Skeletal muscle cell (primary cell): Measurements from ENCODE around the gene RIMS3.

Experiments
- DNase-seq: peaks from one replicate; pipeline ENCODE4 v3.0.0-alpha.2; 2010; ENCODE audit warnings: low read depth
- H3K4me3 ChIP-seq: 2 replicates; pipeline ENCODE4 v1.5.1; 2011; ENCODE audit warnings: low read depth, mild to moderate bottlenecking, control low read depth, low read length, moderate library complexity

Gene RIMS3

GRCh38 chr1:40658751-40659648 is 6.5 kb downstream of the RIMS3 start:
- DNase-seq, result no peak
- H3K4me3 ChIP-seq, result no peak overlapping the region

- DNase-seq, result no peak
- H3K4me3 ChIP-seq, result no peak overlapping the region
Observed at GRCh38 chr1:40657046-40657445, 8.4 kb downstream of the RIMS3 start.

DNA sequence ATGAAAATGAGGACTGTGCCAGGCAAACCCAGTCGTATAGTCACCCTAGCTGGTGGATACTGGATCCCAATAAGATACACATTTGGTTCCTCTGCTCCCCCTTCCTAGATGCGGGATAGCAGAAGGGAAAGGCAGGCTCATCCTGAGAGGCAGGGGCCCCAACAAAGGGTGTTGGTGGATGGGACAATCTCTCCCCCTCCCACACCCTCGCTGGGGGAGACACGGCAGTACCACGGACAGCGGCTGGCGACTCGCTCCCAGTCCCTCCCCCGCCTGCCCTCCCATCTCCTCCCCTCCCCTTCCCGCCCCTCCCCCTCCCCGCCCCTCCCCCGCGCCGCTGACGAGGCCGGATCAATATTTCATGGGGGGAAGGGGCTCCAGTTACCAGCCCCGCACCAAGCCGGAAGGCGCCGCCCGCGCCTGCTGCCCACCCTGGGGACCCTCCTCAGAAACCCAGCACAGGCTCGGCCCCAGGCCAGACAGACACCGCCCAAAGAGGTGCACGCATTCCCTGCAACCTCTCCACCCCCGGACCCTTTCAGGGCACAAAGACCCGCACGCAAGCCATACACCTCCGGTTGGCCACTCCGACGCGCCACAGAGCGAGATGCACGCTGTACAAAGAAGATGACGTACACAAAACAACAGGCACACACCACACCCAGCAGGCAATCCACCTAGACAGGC is 11.5 kb downstream of the RIMS3 start:
- DNase-seq, result no peak
- no peak overlapping the region for H3K4me3 ChIP-seq

GRCh38 chr1:40652979-40653378 is 12.5 kb downstream of the RIMS3 start:
- H3K4me3 ChIP-seq, result no peak overlapping the region
- DNase-seq, result no peak

DNA sequence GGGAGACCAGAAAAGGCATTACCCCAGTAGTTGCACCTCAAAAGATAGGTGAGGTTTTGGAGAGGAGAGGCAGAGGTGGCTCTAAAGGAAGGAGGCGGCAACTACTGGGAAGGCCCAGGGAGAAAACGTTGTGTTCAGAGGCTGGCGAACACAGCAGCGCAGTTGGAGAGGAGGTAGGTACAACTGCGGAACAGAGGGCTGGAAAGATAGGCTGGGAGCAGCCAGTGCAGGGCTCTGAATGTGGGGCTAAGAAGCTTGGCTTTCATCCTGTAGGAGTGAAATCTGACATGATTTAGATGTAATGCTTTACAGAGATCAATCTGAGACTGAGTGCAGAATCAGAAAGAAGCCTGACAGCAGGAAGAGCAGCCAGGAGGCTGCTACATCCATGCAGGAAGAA is 13.0 kb downstream of the RIMS3 start:
- no peak overlapping the region for H3K4me3 ChIP-seq
- DNase-seq, result no peak

DNA sequence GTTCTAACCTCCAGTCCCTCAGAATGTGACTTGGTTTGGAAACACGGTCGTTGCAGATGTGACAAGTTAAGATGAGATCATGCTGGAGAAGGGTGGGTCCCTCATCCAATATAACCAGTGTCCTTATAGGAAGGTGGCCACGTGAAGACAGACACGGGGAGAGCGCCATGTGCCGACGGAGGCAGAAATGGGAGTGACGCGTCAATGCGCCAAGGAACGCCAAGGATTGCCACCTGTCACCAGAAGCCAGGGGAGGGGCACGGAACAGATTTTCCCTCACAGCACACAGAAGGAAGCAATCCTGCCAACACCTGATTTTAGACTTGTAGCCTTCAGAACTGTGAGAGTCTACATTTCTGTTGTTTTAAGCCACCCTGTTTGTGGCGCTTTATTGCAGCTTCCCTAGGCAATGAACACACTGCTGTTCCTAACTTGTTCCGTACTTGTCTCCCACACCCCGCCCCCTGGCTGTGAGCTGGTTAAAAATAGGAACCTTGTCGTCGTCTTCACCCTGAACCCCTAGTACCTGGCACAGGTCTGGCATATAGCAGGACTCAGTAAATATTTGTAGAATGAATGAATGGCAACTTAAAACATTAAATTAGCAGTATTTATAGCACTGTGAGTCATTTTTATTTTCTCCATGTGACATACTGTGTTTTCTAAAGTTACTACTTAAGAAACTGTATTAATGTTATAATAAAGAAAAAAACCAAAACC is 14.2 kb downstream of the RIMS3 start:
- no peak for DNase-seq
- H3K4me3 ChIP-seq, result no peak overlapping the region

DNA sequence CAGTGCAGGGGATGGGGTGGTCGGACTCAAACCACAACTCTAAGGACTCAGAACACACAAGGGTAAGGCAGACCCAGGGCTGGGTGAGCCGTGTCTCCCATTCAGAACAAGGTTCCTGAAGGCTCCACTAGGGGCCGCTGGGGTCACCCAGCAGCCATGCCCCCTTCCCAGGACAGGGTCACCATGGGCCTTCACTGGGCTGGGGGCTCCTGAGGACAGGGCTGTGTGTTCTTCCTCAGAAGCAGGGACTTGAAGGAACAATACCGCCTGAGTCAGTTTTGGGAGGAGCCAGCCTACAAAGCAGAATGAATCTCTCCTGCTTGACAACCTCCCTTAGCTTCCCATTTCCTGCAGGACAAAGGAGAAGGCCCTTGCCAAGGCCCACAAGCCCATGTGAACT is 15.4 kb downstream of the RIMS3 start:
- no peak for DNase-seq

DNA sequence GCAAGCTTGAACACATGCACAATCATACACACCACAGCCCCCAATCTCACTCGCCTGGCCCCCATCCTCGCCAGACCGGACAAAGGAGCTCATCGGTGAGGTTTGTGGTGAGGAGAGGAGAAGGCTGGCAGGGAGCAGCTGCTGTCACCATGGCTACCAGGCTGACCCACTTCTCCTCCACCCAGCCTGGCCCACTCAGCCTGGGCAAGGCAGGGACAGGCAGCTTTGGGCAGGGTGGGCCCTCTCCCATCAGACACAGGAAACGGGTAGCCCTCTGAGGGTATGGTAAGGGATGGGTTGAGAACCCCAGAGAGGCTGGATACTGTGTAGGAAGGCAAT is 15.9 kb downstream of the RIMS3 start:
- DNase-seq, result no peak
- no peak overlapping the region for H3K4me3 ChIP-seq

More for the DNA sequence above, 15.4 kb downstream of the RIMS3 start:
- H3K4me3 ChIP-seq, result no peak overlapping the region

- no peak for DNase-seq
- H3K4me3 ChIP-seq, result no peak overlapping the region
Observed at GRCh38 chr1:40648928-40649591, 16.4 kb downstream of the RIMS3 start.

GRCh38 chr1:40648200-40648599 is 17.3 kb downstream of the RIMS3 start:
- DNase-seq, result no peak
- H3K4me3 ChIP-seq, result no peak overlapping the region

DNA sequence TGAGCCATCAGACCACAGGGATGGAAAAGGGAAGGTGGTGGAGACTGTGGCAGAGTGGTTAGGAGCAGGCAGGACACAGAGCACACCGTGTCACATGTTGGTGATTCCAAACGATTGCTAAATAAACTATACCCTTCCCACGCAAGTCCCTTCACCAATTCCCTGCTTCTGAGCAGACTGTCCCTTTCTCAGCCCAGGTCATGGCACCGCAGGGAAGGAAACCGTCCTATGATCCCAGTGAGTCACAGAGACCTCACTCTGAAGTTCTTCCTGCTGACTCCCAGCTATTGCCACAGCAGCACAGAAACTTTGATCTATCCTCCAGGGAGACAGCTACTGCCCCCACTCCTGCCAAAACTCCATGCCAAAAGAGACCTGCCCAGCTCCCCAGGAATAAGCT is 19.2 kb downstream of the RIMS3 start:
- no peak overlapping the region for H3K4me3 ChIP-seq
- no peak for DNase-seq

DNA sequence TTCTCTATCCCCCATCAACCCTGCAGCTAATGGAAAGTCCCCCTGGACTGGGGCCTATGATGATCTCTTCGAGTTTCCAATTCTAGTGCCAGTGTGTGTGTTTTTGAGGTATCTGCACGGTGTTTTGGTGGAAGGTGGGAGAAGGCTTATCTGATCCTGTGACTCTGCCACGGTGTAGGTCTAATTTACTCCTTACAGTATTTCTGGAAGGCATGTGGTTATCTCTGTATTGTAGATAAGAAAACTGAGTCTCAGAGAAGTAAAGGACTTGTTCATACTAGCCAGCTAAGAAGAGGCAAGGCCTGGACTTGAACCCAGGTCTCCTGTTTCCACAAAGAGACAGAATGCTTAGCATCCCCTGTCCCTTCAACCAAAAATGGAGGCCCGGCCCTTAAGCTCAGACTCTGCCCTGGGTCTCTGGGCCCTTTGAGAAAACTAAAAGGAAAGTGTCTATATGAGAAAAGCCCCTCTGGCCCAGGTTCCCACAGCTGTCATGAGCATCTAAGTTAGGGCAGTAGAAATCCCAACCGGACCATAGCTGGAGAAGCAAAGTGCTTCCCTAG is 20.3 kb downstream of the RIMS3 start:
- no peak overlapping the region for H3K4me3 ChIP-seq

DNA sequence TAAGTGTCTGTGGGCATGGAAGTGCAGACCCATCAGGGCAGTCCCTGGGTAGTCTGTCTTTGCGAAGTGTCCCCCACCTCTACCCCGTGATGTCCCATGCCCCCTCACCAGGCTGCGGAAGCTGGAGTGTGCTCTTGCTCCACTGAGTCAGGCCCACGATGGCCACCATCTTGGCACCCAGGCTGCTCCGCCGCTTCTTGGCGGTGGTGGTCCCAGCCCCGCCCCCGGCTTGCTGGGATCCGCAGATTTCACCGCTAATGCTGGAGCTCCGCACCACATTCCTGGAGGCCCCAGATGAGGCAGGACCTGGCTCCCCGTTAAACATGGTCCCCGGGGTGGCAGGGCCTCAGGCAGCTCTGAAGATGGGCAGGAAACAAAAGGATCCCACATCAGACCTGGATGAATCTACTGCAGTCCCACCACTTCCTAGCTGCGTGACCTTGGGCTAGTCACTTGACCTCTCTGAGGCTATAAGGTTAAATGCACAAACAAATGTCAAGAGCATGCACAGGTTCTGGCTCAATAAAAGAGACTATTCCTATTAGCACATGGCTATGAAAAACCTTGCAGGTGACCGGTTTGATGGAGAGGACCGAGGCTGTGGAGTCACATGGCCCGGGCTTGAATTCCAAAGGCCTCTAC is 23.8 kb downstream of the RIMS3 start:
- no peak for DNase-seq

More for the DNA sequence above, 20.3 kb downstream of the RIMS3 start:
- DNase-seq, result no peak

DNA sequence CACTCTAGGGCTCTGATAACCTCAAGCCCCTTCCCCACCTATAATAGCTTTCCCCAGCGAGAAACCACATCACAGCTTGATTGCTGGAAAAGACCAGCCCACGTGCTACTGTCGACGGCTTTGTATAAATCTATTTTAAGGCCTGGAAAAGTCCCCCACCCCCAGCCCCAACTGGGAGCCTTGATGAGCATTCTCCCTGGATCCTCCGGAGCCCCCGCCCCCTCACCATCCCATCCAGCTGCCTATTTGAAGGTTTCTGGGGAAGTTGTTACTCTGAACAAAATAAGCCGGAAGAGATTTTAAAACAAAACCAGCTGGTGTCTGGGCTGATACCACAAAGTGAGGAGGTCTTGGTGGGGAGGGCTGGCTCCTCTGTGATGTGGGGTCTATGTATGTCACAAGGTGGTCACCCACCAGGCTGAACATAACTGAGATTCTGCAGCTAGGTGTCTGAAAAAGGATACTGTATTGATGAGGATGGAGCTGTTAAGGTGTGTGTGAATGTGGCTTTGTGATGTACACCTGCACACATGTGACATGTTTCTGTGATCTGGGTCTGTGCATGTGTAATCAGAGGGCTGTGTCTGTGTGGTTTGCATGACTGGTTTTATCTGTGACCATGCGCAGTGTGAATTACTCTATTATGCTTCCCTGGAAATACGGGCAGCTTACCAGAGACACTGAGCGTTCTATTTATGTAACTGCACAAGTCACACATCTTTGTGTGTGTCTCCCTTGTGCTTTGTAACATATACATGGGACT is 25.0 kb downstream of the RIMS3 start:
- H3K4me3 ChIP-seq, result no peak overlapping the region
- DNase-seq, result no peak

More for the DNA sequence above, 23.8 kb downstream of the RIMS3 start:
- no peak overlapping the region for H3K4me3 ChIP-seq

- H3K4me3 ChIP-seq, result no peak overlapping the region
- no peak for DNase-seq
Observed at GRCh38 chr1:40638097-40639036, 27.1 kb downstream of the RIMS3 start.

GRCh38 chr1:40637470-40638007 is 27.9 kb downstream of the RIMS3 start:
- no peak for DNase-seq
- no peak overlapping the region for H3K4me3 ChIP-seq

GRCh38 chr1:40636777-40637176 is 28.7 kb downstream of the RIMS3 start:
- DNase-seq, result no peak

More at GRCh38 chr1:40636777-40637176, 28.7 kb downstream of the RIMS3 start:
- H3K4me3 ChIP-seq, result no peak overlapping the region
